RCC 7860 (cell line): ENCODE measurements around the gene RPL7A.
"Not testable (repeated sequence)": the region's sequence is repeated elsewhere in the genome, so short reads cannot be mapped to it uniquely, and the experiment has no call there.

Experiments used
- DNase-seq: peaks from one replicate; pipeline ENCODE4 v3.0.0-alpha.2; 2015; ENCODE audit warnings: low spot score
- FAIRE-seq: peaks from 2 replicates; lab custom pipeline; 2012; peaks lifted over from hg19 to GRCh38; lab: Jason Lieb, UNC

RPL7A gene

DNA sequence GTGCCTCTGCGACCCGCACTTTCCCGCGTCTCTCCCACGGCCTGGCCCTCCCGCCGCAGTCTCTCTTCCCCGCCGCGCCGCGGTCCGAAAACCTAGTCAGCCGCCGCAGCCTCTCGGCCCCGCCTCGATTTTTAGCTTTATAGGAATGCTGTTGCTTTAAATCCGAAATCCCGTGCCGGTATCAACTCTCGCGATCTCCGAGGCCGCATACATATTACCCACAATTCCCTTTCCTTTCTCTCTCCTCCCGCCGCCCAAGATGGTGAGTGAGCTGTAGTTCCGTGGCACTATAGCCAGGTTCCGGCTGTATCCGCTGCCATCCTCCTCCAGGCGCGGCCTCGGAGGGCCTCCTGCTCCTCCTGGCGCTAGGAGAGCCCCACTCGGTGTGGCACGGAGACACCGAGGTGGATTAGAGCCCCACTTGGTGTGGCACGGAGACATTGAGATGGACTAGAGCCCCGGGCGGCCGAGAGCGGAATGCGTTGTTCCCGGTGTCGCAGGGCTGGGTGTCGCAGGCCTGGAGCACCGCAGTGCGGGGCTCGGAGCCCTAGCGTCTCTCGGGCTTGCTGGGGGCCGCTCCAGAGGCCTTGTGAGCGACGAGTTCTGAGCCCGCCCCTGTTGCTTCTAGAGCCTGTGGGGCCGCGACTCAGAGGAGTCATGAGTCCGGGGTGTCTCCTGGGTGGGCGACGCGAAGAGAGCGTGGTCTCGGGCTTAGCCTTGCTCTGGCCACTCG is at the start of gene RPL7A, which contains the start of gene MED22:
Gene RPL7A (plus strand): TSS at position 234 of the 733 bp plus-strand sequence. CDS start 26 bp downstream, at position 260.
Gene MED22 (minus strand): TSS at position 147 of the 733 bp plus-strand sequence. CDS start 1,469 bp downstream, outside the sequence.
- peak; percentile 93 for DNase-seq
- peak; percentile 68 for FAIRE-seq

DNA sequence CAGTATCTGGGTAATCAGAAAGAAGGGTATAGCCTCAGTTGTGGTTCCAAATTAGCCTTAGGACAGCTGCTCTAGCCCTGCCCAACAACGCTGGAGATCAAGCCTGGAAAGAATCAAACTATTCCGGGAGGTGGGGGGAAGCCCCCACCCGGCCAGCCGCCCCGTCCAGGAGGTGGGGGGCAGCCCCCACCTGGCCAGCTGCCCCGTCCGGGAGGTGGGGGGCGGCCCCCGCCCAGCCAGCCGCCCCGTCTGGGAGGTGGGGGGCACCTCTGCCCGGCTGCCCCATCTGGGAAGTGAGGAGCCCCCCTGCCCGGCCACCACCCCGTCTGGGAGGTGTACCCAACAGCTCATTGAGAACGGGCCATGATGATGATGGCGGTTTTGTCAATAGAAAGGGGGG is 48.0 kb upstream of the RPL7A start:
- FAIRE-seq, DNase-seq: not testable (repeated sequence)

DNA sequence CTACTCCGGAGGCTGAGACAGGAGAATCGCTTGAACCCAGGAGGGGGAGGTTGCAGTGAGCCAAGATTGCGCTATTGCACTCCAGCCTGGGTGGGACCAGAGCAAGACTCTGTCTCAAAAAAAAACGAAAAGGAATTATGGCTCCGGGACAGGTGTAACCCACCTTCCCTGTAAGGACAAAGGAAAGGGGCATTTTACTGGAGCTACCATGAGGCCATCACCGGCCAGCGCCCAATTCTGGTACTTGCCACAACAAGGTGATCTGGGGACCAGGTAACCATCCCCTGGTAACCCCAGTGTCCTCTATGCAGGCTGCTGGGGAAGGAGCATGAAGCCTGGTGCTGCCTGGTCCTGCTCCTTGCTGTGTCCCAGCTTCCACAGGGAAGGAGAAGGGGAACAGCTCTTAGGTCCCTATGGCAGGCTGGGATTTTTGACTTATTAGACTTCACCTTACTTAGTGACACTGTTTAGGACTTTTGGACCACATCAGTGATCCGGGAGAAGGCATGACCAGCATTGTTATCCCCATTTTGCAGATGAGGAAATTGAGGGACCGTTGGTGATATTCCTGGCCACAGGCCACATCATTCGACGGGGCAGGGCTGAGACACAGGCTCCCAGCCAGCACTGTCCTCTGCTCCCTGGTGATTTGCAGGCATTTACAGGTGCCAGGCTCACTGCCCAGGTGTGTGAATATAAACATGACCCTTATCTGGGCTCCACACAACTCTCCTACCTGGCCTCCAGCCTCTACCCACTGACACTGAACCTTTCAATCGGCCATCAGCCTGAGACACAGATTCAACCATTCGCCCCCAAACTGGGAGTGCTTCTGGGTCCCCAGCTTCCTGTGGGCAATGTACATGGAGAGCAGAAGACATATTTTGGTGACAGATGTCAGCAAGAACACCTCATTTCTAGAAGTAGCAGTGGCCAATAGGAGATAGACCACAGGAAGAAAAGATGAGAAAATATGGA is 46.5 kb upstream of the RPL7A start:
- FAIRE-seq: no peak
- DNase-seq: no peak

DNA sequence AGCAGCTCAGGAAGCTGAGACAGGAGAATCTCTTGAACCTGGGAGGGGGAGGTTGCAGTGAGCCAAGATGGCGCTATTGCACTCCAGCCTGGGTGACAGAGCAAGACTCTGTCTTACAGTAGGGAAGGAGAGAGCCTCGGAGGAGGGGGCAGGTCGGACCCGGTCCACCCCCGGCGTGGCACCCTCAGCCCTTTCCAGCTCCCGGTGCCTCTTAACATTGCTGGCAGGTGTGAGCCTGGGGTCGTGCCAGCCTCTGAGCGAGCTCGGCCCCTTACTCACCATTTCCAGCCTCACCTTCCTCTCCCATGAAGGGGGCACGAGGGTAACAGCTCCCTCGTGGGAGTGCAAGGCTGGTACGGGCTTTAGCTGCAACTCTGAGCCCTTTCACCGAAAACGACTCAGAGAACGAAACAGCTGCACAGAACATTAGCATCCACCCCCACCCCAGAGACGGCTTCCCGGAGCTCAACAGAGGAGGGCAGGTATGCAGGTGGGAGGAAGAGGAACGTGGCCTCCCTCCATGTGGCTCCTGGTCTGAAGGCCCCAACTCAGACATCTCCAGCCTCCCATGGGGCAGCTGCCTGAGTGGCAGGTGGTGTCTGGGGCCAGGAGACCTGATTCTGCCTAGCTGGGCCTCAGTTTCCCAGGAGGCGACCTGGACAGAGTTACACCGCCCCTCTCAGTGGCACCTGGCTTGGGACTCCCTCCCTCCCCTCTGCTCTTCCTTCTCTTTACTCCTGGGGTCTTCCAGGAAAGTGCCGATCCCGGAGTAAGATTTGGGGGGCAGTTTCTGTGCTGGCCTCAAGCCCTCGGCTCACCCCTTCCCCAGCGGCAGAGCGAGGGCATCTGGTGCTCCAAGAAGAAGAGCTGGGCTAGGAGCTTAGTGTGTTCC is 44.5 kb upstream of the RPL7A start:
- DNase-seq (no peak), FAIRE-seq (no peak)

DNA sequence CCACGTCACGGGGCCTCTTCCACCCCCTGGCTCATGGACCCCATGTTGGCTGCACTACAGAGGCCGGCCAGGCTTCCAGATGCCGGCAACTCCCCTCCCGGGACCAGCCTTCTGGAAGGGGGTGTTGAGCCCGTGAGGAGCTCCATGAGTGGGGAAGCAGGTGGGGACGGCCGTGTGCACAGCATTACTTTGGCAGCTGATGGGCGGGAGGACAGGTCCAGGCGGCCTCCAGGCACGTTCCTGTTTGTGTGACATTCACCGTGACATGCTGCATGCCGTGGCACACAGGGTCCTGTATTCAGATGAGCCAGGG is 43.9 kb upstream of the RPL7A start:
- DNase-seq (no peak), FAIRE-seq (no peak)

DNA sequence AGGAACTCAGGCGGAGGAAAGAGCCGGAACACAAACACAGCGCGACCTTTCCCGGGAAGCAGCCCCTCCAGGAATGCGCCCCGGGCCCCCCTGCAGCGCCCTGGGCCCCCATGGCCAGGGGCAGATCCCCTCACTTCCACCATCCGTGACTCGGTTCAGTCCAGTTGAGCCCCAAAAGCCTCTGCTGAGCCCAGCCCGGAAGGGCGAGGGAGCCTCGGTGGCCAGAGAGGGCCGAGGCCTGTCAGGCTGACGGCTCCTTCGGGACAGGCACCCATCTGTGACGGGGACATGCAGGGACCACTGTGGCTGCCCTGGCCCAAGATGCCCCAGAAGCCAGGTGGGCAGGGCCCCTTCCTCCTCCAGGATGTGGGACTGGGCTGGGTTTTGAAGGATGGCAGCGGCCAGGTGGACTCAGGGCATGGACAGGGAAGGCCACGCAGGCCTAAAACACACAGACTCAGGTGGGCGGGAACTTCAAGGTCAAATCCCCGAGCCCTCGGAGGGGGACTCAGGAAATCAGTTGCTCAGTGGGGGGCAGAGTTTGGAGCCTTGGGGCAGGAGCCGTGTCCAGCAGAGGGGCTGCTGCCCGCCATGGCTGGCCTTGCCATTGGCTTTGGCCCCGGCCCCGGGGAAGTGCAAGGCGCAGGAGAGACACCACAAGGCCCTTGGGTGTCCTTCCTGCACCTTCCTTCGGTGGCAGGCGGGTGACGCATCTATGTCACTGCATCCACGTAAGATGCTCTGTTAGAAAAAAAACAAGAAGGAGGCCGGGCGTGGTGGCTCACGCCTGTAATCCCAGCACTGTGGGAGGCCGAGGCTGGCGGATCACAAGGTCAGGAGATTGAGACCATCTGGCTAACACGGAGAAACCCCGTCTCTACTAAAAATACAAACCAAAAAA is 43.3 kb upstream of the RPL7A start:
- FAIRE-seq (no peak), DNase-seq (no peak)

DNA sequence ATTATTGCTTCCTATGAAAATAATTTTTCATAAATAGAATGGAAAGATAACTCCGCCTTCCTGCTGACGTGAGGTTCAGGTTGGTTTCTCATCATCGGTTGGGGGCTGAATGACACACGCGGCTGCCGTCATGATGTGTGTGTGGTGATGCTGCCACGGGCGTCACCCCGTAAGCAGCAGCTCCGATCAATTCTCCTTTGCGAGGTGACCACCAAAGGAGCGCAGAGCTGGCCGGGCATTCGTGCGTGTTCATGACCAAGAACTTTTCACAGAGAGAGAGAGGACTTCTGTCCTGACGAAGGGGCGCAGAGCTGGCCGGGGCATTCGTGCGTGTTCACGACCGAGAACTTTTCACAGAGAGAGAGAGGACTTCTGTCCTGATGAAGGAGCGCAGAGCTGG is 42.3 kb upstream of the RPL7A start:
- DNase-seq (no peak), FAIRE-seq (no peak)

DNA sequence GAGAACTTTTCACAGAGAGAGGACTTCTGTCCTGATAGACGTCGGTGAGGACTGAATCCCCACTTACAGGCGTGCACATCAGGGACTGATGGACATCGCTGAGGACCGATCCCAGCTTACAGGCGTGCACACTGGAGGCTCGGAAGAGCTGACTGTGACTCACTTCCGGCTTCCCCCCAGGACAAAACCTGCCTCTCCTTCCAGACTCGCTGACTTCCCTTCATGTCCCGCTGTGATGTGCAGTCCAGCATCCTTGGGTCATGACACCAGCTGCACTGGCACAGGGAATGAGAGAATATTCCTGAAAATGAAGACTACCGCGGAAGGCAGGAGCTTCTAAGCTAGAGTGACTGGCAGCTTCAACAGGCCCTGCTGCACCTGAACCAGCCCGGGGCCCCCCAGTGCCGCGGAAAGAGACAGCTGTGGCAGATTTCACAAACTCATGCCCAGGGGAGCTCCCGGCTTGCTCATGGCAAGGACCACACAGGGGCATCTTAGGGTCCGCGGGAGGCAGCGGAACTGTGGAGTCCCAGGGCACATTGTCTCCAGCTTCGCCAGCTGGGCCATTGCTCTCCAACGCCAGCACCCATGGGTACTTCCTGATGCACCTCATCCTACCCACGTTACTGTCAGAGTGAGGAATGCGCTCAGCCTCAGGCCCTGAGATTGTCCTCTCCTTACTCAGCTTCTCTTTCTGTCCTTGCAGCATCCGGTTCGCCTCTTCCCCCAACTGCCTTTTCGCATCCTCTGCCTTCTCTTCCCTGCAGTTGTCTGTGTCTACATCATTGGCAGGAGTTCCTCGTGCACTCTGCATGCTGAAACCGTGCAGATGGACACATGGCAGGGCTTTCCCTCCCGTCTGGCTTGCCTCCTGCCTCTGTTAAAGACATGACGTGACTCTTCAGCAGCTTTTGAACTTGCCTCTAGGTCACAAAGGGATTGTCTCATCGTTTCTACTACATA is 41.5 kb upstream of the RPL7A start:
- DNase-seq: no peak
- FAIRE-seq: no peak

DNA sequence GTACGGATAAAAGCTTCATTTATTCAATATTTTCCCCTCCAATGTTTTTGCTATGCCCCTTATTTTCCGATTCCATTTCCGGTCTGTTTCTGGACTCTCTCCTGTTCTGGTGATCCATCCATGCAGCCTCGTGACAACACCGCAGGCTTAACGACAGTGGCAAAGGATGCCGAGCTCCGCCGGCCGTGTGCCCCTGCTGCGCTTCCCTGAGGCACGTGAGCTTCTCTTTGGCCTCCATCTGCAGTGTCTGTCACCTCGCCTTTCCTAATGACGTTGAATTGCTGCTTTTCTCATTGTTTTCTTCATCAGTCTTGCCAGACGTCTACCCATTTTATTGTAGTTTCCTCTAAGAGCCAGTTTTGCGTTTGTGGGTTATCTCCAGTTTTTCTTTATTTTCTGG is 40.7 kb upstream of the RPL7A start:
- DNase-seq (no peak), FAIRE-seq (no peak)

DNA sequence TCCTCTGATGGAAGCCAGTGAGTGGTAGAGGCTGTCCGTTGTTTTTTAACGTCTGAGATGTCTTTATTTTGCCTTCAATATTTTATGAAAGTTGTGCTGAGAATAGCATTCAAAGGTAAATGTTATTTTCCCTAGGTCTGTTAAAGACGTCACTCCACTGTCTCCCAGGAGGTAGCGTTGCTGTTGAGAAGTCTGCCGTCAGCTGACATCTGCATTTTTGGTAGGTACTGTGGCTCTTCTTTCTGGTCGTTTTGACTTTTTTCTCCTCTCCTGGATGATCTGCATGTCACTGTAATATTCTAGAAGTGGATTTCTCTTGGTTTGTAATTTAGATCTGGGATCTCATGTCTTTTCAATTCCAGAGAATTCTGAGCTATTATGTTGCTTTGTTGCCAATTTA is 38.4 kb upstream of the RPL7A start:
- DNase-seq: no peak
- no peak for FAIRE-seq

DNA sequence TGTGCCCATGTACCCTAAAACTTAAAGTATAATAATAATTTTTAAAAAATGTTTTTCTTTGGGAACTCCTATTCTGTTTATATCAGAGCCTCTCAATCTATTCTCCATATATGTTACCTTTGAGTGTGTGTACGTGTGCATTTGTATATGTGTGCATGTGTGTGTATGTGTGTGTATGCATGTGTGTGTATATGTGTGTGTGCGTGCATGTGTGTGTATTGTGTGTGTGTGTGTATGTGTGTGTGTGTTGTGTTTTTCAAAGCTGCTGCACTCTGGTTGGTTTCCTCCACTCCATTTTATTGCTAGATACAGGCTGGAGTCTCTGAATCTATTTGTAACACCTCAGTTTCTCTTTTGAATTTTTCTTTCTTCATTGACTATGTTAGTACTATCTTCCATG is 32.0 kb upstream of the RPL7A start:
- DNase-seq: no peak

DNA sequence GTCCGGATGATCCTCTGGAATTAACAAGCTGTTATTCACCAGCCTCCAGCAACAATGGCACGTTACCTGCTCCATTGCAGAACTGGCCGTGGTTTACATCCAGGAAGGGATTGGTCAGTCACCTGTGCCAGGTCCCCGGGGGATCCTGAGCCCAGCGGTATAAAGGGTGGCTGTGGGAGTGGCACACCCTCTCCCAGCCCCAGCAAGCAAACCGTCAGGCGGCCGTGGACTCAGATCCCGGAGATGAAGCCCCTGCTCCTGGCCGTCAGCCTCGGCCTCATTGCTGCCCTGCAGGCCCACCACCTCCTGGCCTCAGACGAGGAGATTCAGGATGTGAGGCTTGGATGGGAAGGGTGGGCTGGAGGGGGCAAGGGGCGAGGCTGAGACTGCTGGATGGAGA is 30.5 kb upstream of the RPL7A start:
- FAIRE-seq, DNase-seq: not testable (repeated sequence)

More for the DNA sequence above, 32.0 kb upstream of the RPL7A start:
- FAIRE-seq: no peak

DNA sequence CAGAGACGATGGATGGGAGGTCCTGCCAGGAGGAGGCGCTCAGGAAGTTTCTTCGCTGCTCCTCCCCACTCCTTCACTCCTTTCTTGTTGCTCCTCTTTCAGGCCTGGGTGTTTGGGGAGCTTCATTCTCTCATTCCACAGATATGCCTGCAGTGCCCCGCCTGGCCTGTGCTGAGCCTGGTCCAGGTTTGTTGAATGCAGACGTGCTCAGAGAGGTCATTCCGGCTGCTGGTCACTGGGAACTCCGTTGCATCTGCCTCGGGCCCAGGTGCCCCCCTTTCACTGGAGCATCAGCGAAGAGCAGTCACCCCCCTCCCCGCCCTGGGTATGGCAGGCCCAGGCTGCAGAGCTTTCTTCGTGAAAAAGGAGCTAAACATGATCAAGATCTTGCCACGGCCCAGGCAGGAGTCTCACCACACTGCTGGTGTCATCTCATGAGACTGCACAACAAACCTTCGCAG is 27.6 kb upstream of the RPL7A start:
- DNase-seq: no peak
- no peak for FAIRE-seq

DNA sequence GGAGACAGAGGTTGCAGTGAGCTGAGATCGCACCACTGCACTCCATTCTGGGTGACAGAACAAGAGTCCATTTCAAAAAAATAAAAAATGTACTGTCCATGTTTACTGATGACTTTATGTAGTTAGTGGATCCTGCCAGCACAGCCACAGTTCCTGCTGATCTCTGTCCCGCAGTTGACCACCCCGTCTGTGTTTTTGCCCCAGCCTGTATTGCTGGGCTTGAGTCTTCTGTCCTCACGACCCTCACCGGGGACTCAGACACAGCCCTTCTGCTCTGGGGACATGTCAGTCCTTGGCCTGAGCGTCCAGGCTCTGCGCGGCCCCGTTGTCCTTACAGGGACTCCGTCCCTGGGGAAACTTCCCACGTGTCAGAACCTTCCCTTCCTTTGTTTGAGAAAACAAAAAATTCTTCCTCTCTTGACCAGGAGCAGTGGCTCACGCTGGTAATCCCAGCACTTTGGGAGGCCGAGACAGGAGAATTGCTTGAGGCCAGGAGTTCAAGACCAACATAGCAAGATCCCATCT is 26.5 kb upstream of the RPL7A start:
- DNase-seq (no peak), FAIRE-seq (no peak)

DNA sequence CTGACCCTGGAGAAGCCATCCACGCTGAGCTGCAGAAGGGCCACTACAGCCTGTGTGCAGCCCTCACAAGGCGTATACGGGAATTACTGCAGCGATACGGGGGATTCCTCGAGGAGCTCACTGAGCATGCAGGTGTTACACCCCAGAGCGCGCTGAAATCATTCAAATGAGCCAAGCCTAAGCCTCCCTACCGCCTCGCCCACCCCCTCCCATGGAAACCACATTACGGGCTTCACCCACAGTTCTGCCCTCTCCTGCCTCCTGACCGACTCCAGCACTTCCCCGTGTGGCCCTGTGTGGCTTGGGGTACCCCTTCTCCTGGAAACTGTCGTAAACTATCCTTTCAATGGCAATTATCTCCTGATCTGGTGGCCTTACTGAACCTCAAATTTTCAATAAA is 25.3 kb upstream of the RPL7A start:
- DNase-seq (no peak), FAIRE-seq (no peak)

DNA sequence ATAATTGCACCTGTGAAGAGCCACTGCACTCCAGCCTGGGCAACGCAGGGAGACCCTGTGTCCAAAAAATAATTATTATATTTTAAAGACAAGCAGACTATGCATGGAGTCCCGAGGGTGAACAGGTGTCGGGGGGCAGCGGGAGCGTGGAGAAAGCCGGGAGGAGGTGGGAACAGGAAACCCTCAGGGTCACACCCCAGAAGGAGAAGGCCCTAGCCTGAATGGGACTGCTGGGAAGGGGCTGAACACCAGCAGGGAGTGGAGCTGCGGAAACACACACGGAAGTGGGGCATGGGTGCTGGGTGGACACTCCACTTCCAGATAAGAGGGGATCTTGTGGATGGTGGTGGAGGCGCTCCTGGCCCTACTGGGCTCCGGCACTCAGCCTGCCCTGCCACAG is 24.8 kb upstream of the RPL7A start:
- DNase-seq: no peak
- no peak for FAIRE-seq

DNA sequence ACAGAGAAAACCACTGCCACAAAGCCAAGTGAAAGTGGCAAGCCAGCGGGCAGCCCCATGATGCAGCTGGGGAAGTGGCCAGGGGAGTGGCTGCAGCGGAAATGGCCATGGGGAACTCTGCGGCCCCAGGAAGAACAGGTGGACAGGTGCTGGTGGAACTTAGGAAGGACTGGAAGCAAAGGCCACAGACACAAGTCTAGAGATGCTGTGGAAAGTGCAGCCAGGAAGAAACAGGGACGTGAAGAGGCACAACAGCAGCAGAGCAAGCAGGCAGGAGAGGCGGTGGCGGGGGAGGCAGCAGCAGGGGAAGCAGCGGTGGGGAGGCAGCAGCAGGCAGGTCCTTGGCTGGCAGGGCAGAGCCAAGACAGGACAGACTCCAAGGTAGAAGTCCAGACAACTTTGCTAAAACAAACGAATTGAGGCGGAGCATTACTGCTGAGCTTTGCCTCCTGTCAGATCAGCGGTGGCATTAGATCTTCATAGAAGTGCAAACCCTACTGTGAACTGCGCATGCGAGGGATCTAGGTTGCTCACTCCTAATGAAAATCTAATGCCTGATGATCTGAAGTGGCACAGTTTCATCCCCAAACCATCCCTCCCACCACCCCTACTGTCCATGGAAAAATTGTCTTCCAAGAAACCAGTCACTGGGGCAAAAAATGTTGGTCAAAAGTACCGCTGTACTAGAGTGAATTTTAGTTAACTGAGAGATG is 23.9 kb upstream of the RPL7A start:
- FAIRE-seq (no peak), DNase-seq (no peak)

DNA sequence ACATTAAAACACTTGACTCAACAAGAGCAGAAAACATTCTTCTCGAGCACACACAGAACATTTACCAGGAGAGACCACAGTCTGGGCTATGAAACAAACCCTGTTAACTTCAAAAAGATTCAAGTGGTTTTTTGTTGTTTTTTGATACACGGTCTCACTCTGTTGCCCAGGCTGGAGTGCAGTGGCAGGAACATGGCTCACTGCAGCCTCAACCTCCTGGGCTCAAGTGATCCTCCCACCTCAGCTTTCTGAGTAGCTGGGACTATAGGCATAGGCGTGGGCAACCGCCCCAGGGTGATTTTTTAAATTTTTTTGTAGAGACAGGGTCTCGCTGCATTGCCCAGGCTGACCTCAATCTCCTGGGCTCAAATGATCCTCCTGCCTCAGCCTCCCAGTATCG is 21.0 kb upstream of the RPL7A start:
- DNase-seq, FAIRE-seq: not testable (repeated sequence)
